GM19395 (cell line): Measurements from ENCODE around the gene GPC6.
"Not testable (repeated sequence)": the region's sequence is repeated elsewhere in the genome, so short reads cannot be mapped to it uniquely, and the experiment has no call there.

ENCODE experiments used
- ATAC-seq: cut with Tn5 transposase; IDR thresholded peaks from one replicate; pipeline ENCODE4 v1.9.1; 2021; ENCODE audit warnings: mild to moderate bottlenecking, moderate library complexity; ENCODE audit not compliant: unreplicated experiment

GPC6 gene

DNA sequence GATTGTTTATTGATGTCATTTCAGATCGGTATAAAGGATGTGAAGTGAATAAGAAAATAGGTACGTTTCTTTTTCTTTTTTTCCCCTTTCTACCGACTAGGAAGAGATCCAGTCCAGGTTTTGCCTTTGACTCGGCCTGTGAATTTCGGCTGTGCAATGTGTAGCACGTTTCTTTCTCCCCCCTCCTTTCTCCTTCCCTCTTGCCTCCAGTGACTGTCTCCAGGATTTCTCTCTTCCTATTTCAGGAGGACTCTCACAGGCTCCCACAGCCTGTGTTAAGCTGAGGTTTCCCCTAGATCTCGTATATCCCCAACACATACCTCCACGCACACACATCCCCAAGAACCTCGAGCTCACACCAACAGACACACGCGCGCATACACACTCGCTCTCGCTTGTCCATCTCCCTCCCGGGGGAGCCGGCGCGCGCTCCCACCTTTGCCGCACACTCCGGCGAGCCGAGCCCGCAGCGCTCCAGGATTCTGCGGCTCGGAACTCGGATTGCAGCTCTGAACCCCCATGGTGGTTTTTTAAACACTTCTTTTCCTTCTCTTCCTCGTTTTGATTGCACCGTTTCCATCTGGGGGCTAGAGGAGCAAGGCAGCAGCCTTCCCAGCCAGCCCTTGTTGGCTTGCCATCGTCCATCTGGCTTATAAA lies at the start of gene GPC6:
Gene GPC6 (plus strand): TSS at position 185 of the 657 bp plus-strand sequence.
- ATAC-seq = no peak

DNA sequence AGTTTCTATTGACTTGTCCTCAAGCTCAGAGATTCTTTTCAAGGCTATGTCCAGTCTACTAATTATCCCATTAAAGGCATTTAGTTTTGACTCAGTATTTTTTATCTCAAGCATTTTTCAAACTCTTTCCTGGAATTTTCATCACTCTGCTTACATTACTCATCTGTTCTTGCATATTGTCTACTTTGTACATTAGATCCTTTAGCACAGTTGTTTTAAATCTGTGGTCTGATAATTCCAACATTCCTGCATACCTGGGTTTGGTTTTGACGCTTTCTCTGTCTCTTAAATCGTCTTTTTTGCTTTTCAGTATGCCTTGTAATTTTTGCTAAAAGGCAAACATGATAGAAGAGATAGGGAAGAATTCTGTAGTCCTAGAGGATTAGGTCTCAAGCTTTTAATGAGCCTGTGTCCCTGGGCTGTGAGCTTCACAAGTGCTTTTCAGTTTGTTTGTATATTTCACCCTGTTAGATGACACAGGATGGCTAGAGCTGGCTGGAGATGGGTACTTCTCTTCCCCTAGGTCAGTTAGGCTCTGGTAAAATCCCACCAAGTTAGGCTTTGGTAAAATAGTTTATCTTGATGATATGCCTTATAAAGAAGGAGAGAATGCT lies 46.1 kb upstream of the GPC6 start:
- ATAC-seq = no peak

DNA sequence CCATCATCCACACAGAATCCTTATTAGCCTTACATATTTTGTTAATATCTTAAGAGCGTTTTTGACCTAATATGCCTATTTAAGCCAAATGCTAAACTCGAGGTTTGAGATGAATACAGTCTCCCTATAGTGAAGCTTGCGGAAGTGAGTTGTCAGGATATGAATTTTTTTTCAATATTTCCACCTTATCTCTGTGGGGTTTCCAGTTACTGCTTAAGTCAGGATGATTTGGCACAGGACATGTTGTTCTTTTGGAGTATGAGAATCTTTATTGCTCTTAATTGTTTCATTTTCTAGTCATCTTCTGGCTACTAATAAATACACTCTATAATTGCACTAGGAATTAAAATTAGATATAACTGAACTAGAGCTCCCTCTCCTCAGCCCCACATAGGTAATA lies 44.2 kb upstream of the GPC6 start:
- no peak for ATAC-seq

DNA sequence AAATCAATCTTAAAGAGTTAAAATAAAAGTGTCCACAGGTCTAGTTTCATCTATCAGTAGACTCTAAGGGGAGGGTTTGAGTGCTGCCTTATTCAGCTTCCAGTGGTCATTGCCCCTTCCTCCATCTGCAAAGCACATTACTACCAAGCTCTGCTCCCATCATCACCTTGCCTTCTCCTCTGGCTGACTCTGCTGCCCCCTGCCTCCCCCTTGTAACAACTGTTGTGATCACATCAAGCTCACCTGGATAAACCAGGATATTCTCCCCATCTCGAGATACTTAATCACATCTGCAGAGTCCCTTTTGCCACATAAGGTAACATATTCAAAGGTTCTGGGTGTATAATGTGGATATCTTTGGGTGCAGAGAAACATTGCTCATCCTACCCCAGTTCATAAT lies 43.3 kb upstream of the GPC6 start:
- ATAC-seq = no peak

DNA sequence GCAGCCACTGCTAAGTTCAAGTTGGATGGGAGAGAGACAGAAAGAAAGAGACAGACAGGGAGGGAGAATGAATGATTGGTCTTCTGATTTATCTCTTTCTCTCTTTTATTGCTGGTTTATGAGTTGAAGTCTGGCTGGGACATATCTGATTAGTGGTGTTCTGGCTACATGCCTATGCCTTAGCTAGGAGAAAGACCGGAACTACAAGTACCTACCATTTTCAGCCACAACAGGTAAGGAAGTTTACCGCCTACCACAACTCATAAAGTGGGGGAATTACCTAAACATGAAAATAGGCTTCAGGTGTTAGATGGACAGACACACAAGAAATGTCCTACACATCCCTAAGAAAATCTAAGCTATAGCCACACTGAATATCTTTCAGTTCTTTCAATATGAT lies 36.6 kb upstream of the GPC6 start:
- no peak for ATAC-seq

DNA sequence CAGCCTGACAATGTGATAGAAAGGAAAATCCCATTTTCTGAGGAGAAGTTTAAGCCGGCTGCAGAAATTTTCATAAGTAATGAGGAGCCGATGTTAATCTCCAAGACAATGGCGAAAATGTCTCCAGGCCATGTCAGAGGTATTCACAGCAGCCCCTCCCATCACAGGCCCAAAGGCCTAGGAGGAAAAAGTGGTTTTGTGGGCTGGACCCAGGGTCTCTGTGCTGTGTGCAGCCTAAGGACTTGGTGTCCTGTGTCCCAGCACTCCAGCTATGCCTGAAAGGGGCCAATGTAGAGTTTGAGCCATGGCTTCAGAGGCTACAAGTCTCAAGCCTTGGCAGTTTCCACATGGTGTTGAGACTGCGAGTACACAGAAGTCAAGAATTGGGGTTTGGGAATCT lies 32.9 kb upstream of the GPC6 start:
- no peak for ATAC-seq

DNA sequence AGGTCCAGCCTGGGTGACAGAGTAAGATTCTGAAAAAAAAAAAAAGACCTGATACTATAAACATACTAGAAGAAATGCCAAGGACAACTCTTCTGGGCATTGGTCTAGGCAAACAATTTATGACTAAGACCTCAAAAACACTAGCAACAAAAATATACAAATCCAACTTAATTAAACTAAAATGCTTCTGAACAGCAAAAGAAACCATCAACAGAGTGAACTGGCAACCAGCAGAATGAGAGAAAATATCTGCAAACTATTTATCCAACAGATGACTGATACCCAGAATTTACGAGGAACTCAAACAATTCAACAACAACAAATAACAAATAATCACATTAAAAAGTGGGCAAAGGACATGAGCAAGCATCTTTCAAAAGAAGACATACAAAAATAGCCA lies 26.8 kb upstream of the GPC6 start:
- no peak for ATAC-seq

DNA sequence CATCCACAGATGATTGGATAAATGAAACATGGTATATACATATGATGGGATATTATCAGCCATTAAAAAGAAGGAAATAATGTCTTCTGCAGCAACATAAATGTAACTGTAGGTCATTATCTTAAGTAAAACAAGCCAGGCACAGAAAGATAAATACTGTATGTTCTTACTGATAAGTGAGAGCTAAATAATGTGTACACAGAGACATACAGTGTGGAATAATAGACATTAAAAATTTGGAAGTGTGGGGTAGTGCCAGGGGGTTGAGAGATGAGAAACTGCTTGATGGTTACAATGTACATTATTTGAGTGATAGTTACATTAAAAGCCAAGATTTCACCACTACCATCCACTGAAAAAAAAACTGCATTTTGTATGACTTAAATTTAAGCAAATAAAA lies 26.0 kb upstream of the GPC6 start:
- ATAC-seq = no peak

DNA sequence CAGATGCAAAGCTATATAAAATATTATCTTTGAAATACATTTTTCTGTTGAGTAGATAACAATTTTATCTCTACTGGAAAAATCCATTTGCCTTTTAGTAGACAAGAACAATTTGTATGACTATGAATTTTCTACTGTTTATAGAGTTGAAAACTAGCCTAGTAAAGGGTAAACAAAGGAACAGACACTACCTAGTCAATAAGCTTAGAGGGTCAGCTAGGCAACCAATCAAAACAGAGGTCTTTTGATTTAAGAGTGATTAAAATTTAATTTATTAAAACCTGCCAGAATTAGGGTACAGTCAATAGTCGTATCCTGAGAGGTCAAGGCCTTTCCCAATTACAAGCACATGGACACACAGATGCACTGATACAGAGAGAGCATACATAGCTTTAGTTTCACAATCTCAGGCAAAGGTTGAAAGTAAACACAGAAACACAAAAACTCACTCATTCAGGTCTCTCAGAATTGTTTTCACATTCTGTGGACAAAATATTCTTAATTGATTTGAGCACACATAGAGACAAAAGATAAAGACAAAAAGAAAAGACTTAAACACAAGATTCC lies 24.5 kb upstream of the GPC6 start:
- no peak for ATAC-seq

DNA sequence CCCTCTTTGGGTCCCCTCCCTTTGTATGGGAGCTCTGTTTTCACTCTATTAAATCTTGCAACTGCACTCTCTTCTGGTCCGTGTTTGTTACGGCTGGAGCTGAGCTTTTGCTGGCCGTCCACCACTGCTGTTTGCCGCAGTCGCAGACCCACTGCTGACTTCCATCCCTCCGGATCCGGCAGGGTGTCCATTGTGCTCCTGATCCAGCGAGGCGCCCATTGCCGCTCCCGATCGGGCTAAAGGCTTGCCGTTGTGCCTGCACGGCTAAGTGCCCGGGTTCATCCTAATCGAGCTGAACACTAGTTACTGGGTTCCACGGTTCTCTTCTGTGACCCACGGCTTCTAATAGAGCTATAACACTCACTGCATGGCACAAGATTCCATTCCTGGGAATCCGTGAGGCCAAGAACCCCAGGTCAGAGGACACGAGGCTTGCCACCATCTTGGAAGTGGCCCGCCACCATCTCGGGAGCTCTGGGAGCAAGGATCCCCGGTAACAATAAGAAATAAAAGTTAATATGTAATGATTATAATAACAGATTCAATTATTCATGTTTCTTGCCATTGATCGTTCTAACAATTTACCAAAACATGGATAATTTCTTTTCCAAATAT lies 19.7 kb upstream of the GPC6 start:
- ATAC-seq = not testable (repeated sequence)

DNA sequence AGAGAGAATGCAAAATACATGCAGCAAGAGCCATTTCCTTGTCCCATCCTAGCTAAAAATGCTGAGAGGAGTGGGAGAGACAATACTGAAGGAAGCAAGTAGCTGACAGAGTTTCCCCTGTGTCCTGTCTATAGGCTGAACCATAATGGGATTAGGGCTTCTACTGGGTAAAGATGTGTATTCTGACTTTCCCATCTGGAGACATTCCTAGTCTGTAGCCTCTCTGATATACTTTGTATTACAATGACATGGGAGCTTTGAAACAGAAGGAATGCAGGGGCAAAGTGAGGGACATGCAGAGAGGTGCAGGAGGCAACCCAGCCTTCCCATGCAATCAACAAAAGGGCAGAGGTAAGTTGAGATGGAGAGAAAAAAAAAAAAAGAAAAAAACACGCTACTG lies 10.5 kb upstream of the GPC6 start:
- no peak for ATAC-seq

DNA sequence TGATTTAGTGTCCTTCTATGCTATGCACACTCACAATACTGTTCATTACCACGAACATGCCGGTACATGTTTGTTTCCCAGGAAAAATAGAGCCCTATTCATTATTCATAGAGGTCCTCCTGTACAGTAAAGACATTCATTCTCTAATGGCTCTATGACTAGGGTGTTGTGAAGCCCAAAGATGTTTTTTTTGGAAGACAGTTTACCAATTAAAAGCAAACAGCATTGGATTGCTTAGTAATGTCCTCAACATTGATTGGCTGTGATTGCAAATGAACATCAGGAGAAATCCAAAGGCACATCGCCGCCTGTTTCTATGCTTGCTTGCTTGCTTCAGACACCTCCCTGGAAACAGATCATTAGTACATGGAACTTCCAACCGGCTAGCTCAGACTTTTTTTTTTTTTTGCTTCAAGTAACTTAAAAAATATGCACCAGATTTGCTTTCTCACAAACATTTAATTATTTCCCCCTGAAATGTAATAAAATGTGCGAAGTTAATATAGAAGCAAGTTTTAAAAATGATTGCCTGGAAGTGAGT lies 8.8 kb upstream of the GPC6 start:
- ATAC-seq = no peak

DNA sequence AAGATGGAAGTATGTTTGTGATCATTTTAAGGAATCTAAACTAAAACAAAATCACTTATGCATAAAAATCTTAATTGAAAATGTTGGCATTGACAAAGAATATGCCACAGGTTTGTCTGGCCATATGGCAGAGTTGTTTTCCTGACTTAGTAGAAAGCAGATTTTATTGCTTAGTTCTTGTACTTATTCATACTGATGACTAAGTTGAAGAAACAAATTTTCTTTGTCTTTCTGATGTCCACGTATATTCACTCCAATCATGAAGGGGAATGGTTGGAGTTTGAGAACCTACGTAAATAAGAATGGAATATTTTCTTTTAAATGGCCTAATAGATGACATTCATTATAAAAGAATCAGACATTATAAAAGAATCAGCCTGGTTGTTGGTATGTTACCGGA lies 8.0 kb upstream of the GPC6 start:
- ATAC-seq = no peak

DNA sequence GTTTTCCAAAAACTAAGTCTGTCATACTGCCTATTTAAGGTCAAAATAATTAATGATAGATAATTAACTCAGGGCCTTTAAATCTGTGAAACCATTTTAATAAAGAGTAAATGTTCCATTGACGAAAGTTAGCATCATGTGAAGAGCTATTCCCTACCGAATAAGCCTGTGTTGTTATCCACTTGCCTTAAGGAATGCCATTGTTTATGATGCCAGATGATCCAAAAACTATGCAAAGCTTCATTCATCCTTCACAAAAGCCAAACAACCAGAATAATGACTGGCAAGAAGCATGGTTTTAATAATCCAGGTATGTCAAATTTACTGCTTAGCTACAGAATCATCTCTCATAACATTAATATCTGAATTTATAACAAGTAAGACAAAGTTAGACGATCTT lies 6.5 kb upstream of the GPC6 start:
- ATAC-seq = no peak

DNA sequence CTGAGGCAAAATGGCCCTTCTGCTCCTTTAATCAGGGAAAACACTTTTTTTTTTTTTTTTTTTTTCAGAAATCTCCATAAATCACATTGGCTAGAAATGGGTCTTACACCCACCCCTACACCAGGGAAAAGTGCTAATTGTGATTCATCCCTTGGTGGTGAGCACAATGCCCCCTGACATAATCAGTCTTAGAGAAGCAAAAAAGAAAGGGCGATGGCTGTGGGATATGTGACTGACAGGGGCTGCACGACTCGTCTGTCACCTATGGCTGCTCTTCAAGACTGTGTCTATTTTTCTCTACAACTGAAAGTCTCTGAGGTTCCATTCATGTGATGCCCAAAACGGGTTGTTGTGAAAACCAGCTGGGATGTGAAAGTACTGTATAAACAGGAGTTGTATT lies 3.6 kb upstream of the GPC6 start:
- no peak for ATAC-seq

DNA sequence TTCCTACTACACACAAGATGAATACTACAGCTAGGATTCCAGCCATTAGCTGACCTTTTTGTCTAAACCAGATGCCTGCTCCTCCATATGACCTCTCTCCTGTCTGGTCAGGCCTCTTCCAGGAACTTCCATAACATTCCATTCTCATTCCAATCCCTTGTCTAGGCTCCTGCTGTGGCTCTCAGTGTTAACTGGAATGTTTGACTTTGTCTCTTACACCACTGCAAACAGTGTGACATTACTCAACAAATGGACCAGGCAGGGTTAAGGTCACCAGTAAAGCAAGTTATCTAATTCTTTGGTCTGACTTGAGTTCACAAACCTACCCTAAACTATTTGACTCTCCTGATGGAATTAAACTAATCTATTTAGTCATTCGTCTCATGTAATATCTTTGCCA lies 2.1 kb upstream of the GPC6 start:
- no peak for ATAC-seq

DNA sequence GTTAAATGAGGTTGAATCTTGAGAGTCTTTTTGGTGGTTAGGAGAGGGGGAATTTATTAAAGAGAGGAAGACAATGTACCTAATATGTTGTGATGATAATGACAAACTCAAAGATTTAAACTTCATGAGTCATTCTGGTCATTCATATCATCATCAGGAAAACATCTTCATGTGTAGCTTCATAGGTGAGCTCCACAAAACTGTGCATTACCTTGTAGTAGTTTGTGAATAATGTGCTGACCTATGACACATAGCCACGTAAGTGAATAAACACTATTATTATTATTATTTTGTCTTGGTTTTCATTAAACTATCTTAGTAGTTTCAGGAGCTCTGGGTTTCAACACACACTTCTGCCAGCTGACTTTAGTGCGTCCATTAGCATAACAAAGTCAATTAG lies 997 bp upstream of the GPC6 start:
- no peak for ATAC-seq

DNA sequence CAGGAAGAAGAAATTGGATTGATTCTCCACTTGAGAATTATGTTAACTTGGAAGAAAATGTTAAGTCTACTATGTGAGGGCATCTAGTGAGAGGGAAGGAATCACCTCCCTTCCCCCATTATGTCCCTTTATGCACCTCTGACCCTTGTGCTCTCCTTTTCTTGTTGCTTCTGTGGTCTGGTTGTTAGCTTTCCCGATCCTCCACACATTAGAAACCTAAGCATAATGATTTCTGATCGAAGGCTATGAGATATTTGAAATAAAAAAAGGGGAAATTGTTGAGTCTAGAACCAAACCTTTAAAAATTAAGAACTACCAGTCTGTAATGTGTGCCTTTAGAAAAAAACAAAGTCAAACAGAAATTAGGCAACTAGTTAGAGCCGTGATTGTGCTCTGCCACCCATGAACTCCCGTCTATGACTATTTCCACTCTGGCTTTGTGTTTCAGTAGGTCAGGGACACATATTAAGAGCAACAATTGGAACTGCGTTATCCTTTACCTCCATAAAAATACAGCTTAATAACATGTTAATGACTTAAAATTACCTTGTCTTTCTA lies 463 bp upstream of the GPC6 start:
- no peak for ATAC-seq

DNA sequence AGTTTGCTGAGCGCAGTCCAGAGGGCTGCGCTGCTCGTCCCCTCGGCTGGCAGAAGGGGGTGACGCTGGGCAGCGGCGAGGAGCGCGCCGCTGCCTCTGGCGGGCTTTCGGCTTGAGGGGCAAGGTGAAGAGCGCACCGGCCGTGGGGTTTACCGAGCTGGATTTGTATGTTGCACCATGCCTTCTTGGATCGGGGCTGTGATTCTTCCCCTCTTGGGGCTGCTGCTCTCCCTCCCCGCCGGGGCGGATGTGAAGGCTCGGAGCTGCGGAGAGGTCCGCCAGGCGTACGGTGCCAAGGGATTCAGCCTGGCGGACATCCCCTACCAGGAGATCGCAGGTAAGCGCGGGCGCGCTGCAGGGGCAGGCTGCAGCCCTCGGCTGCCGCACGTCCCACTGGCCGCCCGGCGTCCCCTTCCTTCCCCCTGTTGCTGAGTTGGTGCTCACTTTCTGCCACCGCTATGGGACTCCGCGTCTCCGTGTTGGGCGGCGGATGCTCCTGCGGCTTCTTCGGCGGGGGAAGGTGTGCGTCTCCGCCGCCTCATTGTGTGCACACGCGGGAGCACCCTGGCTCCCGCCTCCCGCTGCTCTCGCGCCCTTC lies 772 bp downstream of the GPC6 start:
- ATAC-seq = no peak

DNA sequence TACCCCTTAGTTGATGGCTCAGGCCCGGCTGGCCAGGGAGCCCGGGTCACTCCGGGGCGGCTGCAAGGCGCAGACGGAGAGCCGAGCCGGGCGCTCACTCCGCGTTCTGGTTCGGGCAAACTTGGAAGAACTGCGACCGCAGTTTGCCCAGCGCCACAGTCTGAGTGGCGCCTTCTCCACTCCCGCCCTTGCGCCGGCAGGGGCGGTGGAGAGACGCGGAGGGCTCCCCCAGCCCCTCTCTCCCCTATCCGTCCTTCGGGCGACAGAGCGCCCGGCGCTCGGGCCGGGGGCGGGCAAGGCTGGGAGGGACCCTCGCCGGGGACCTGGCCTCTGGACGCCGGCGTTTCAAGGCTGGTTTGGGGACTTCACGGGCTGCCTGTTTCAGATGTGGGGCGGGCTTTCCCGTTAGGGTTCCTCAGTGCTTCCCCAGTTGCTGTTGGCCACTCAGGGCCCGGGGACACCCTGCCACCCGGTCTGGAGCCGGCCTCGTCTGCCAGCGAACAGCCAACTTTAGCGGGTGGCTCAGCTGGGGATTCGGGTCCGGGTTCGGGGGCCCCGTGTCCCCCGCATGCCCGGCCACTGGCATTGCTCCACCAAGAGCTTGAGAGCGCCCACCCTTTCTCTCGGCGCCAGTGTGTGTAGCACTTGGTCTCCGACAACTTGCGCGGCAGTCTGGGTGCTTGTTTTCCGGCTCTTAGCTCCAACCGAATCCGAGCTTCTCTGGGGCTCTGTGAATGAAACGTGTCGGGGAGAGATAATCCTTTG lies 1.5 kb downstream of the GPC6 start:
- ATAC-seq = no peak

DNA sequence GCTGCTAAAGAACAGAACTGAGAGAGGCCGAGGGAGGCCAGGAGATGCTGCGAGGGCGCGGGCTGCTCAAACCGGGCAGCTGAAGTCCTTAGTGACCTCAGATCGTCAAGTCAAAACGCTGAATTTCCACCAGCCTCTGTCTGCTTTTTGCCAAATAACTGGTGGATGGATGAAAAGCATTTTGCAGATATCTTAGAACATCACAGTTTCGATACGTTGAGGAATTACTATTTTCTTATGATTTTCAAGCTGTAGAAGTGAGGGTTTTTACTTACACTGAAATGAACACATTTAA lies 2.0 kb downstream of the GPC6 start:
- ATAC-seq = no peak
